SHP77 treated with DMSO at 0.1 percent for 48 hours (cell line): Measurements from ENCODE around the gene FCRL6.

Experiments used
- DNase-seq: peaks from one replicate; lab custom pipeline; 2025; lab: John Stamatoyannopoulos, UW

FCRL6 gene

GRCh38 chr1:159800177-159800930 lies 1.8 kb upstream of the FCRL6 start:
- DNase-seq: no peak

GRCh38 chr1:159803956-159804689 lies 2.0 kb downstream of the FCRL6 start:
- DNase-seq: no peak

GRCh38 chr1:159804924-159805323 lies 2.8 kb downstream of the FCRL6 start:
- DNase-seq: no peak

- DNase-seq: no peak
Observed at GRCh38 chr1:159815926-159816325, 13.8 kb downstream of the FCRL6 start.

GRCh38 chr1:159817276-159818041 lies 15.3 kb downstream of the FCRL6 start:
- DNase-seq: peak; percentile 92

- no peak for DNase-seq
Observed at GRCh38 chr1:159821171-159821867, 19.2 kb downstream of the FCRL6 start.

- peak; percentile 5 for DNase-seq
Observed at GRCh38 chr1:159823406-159823805, 21.2 kb downstream of the FCRL6 start.

- DNase-seq: no peak
Observed at GRCh38 chr1:159825564-159825963, 23.4 kb downstream of the FCRL6 start.

- no peak for DNase-seq
Observed at GRCh38 chr1:159826441-159827101, 24.4 kb downstream of the FCRL6 start, which contains the start of gene SLAMF8. Gene SLAMF8, plus strand, starts transcription at chr1:159826873. Its CDS starts 26 bp downstream, at chr1:159826899.

- no peak for DNase-seq
Observed at GRCh38 chr1:159827102-159827490, 24.9 kb downstream of the FCRL6 start.

- DNase-seq: no peak
Observed at GRCh38 chr1:159827549-159827948, 25.4 kb downstream of the FCRL6 start.

GRCh38 chr1:159828176-159828575 lies 26.0 kb downstream of the FCRL6 start:
- DNase-seq: no peak

GRCh38 chr1:159828581-159829272 lies 26.6 kb downstream of the FCRL6 start:
- DNase-seq: no peak

- DNase-seq: peak; percentile 12
Observed at GRCh38 chr1:159829273-159829634, 27.1 kb downstream of the FCRL6 start.

GRCh38 chr1:159829822-159830465 lies 27.8 kb downstream of the FCRL6 start:
- no peak for DNase-seq

GRCh38 chr1:159830722-159831121 lies 28.6 kb downstream of the FCRL6 start:
- no peak for DNase-seq

GRCh38 chr1:159831412-159832141 lies 29.4 kb downstream of the FCRL6 start:
- DNase-seq: no peak

- DNase-seq: no peak
Observed at GRCh38 chr1:159832309-159832708, 30.1 kb downstream of the FCRL6 start.

GRCh38 chr1:159835356-159835755 lies 33.2 kb downstream of the FCRL6 start:
- no peak for DNase-seq
